GM03348 (cell line): ENCODE results near the gene DSTN.
"Not testable (repeated sequence)": the region's sequence is repeated elsewhere in the genome, so short reads cannot be mapped to it uniquely, and the experiment has no call there.

Source experiments
- DNase-seq: peaks from one replicate; pipeline ENCODE4 v3.0.0; 2012; ENCODE audit warnings: low spot score

Gene DSTN

DNA sequence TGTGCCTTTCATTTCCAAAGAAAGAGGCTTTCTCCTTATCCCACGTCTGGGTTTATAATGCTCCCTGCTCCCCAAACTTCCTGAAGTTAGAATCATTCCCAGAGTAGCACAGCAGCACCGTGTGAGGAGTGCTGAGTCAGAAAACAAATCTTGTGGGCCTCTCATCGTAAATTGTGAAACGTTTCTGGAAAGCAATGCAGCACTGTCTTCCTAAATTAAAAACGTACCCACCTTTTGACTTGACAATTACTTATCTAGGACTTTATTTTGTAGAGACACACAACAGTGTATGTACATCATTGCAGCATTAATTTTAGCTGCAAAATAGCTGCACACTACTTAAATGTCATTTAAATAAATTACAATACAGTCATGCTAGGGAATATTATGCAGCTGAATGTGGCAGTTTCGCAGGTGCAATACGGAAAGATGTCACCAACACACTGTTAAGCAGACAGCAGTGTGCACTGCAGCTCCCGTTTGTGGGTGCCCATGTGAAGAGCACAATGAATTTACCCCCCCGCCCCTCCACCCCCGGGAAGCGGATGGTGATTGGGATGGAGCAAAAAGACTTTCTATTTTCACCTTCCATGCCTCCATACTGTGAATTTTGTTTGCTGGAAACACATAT, 81.4 kb downstream of the DSTN start:
- DNase-seq: peak; percentile 76

DNA sequence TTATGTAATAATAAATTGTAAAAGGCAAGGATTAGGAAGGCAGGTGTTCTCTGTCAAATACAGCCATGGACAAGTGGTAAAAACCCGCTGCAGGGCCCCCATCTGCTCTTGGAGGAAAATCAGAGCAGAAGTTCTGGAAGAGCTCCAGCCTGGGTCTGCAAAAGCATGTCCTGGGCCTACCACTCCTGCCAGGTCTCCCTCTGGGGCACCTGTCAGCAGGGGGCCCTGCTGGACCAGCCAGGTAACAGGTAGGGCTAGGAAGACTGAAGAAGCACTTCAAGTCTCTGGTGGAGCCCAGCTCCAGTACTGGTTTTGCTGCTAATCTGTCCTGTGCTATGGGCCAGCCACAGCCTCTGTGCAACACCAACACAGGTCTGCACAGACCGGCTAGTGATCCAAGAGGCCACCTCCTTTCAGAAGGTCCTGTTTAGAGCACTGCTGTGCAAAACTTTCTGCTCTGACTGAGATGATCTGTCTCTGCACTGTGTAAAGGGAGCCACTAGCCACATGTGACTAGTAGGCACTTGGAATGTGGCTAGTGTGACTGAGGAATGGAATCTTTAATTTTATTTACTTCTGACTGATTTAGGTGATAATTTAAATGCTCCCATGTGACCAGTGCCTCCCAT, 82.0 kb downstream of the DSTN start:
- no peak for DNase-seq

DNA sequence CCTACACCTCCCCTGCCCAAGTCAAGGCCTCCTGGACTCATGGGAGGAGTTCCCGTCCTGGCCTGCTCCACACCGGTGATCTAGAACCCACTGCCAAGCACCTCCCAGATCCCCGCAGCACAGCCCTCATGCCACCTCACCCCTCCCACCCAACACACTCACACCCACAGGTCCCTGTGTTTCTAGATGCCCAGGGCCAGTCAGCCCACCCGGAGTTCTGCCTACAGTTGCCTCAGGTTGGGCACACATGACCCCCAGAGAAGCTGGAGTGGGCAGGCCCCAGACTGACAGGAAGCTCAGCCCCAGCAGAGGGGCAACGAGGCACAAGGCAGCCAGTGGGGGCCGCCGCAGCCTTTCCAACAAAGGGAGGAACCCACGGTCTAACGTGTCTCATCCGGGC, 82.5 kb downstream of the DSTN start:
- DNase-seq: no peak

DNA sequence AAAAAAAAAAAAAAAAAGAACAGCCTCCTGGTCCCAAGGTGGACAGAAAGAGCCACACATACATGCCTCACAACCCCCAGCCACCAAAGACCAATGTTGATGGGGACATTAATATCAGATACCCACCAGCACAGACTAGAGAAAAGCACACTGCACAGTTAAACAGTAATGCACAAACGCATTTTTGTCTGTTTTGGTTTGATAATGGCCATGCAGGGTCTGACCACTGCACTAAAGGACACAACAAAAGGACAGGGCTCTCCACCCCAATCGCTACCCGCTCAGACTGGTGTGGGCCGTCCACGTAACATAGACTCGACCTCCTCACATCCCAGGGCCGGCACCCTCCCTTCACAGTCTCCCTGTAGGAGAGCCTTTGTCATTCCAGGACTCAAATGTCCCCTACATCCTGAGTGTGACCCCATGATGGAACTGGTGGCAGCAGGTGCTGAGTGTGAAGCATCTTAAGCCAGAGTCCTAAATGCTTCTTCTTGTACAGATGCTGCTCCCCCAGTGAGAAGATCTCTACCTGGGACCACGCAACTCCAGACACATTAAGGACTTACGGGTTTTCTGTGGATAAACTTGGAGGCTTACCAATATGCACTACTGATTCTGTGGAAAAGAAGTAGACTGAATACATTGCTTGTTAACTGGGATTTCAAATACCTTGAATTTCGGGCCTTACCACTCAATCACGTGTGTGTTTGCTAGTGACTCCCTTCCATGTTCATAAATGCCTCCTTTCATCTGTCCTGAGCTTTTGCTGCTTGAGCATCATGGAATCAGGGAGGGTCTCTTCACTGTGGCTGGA, 84.2 kb downstream of the DSTN start:
- no peak for DNase-seq

DNA sequence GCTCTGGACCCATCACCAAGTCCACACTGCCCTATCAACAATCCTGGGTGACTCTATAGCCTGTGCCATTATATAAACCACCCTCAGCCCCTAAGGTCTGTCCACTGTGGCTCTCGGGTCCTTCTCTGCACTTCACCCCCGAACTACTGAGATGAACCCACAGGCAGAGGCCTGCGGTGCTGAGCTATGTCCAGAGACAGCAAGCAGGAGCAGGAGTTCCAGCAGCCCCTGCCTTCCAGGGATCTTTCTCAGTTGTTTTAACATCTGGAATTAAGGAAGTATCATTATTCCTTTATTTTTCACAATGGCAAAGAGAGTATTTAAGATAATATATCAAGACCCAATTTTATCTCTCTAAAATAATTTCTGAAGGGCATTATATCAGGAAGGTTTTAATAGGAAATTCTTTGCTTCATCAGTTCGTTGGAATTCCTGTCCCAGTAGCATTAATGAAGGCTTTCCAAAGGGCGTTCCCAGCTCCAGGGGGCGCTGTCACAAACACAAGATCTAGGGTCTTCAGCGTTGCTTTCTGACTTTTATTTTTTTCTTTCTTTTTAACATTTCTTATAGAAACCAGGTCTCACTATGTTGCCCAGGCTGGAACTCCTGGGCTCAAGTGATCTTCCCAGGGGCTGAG, 84.9 kb downstream of the DSTN start:
- peak; percentile 70 for DNase-seq

DNA sequence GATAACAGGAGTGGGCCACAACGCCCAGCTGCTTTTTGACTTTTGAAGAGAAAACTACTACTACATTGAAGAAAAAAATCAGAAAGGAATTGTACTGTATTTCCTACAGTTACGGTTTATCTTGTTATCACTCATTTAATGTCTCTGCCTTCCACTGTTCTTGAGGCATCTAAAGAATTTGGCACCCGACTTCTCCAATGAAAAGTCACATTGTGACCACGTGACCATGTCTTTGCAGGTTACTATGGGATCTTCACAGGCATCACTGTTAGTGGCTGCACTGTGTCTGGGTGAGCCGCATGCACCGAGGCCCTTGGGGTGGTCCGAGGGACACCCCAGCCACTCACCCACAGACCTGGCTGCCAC, 85.4 kb downstream of the DSTN start:
- DNase-seq: peak; percentile 66

DNA sequence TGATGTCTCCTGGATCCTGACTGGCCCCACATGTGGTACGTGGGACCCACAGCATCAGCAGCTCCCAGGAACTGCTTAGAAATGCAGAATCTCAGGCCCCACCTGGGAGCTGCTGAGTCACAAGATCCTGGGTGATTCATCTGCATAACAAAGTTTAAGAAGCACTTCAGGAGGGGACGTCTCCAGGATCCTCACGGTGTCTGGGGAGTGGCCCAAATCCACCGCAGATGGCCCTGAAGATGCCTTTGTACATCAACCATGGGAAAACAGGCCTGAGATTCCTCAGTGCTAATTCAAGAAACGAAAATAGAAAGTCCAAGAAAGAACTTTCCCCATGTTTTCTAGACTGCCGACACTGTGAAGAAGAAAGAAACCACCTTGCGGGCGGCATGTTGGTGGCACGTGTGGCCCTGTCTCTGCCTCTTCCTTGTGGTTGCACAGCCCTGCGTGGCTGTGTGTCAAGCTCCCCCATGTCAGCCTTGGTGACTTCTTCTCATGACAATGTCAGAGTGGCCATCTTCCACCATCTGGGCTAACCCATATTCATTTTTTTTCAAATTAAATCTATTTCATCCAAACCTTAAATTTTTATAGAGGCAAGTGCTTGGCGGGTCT, 86.1 kb downstream of the DSTN start:
- DNase-seq: peak; percentile 64

DNA sequence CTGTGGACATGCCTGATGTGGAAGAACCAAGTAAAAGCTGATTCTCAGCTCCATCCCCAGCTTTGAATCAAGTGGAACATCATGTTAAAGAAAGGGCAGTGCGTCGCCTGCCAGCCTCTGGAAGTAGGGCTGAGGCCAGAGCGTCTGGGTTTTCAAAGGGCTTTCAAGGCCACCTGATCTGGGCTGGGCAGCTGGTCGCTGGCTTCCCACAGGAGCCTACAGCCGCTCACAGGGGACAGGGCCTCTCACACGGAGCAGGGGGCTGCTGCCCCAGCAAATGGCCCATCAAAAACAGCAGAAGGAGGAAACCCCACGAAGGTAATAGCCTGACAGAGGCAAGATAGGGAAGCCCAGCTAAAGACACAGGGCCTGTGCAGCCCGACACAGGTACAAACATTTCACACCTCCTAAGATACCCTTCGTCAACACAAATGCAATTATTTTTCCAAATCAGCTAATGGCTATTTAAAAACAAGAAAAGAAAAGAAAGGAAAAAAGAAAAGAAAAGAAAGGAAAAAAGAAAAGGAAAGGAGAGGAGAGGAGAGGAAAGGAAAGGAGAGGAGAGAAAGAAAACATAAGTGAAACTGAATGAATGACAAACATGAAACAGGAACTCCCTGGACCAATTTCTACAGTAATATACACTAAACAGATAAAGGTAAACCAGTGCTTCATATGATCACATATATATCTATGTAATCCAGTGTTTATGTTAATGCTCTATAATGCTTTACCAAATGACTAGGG, 87.4 kb downstream of the DSTN start:
- no peak for DNase-seq

DNA sequence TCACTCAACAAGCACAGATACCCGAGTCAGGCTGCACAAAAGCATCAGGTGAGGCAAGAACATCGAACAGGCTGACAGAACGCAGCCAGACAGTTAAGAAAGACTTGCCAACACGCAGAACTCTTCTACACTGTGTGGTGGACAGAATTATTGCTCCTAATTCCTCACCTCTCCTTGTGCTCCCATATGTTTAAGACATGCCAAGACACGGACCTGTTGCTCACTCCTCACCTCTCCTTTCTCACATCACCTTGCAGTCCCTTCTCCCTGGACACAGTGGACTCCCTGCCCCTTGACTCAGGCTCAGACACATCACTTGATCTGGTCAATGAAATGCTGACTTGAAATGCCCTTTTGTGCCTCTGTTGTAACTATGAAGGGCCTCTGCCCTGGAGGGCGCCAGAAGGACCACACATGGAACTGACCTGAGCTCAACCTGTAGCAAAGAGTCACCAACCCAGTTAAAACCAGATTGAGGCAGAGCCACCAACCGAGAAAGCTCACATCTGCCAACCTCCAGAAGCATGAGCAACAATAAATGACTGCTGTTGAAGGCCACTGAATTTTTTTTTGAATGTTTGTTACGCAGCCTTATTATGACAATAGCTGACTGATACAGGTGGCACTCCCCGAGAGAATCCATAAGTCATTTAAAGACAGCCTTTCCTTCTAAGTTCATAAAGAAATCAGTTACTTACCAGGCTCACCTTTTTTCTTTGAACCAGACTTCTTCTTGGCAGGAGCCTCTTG, 88.2 kb downstream of the DSTN start:
- DNase-seq: no peak

DNA sequence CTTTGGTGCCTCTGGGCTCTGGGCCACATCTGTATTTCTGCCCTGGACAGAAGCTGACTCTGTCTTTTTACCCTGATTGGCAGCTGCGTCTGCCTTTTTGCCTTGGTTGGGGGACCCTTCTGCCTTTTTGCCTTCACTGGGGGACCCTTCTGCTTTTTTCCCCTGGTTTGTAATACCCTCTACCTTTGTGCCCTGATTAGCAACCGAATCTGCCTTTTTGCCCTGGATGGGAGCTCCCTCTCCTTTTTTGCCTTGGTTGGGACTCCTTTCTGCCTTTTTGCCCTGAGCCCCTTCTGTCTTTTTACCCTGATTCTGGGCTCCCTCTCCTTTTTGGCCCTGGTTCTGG, 88.7 kb downstream of the DSTN start:
- DNase-seq: no peak

DNA sequence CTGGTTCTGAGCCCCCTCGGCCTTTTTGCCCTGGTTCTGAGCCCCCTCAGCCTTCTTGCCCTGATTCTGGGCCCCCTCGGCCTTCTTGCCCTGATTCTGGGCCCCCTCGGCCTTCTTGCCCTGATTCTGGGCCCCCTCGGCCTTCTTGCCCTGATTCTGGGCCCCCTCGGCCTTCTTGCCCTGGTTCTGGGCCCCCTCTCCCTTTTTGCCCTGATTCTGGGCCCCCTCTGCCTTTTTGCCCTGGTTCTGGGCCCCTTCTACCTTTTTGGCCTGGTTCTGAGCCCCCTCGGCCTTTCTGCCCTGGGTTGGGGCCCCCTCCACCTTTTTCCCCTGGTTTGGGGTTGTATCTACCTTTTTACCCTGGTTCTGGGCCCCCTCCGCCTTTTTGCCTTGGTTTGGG, 89.5 kb downstream of the DSTN start:
- not testable (repeated sequence) for DNase-seq
